Activated CD4-positive, alpha-beta T cell treated with anti-CD3 and anti-CD28 coated beads for 48 hours (primary cell): ENCODE data around the gene MSANTD1.

Experiments
- DNase-seq: peaks from one replicate; pipeline ENCODE4 v3.0.0-alpha.2; 2020

Gene MSANTD1

DNA sequence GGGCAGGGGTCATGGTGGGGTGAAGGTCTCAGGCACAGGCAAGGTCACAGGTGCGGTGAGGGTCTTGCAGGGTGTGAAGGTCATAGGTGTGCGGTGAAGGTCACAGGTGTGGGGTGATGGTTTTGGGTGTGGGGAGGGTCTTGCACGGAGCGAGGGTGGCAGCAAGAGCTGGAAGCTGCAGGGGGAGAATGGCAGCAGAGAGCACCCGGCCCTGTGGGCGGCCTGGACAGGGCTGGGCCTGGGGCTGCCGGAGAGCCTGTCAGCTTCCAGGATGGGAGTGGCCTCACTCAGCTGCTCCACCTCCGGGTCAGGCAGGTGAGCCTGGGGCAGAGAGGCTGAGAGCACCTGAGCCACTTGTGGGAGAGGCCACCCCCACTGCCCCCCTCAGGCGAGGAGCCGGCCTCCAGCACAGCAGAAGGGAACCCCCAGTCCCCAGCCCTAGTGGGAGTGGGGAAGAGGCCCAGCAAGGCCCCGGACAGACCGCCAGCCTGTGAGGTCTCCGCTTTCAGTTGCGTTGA is 1.5 kb downstream of the MSANTD1 start:
- DNase-seq = no peak

- DNase-seq = no peak
These were observed 2.2 kb downstream of the MSANTD1 start for GRCh38 chr4:3250956-3251690.

GRCh38 chr4:3251691-3252479 is 2.9 kb downstream of the MSANTD1 start:
- DNase-seq = no peak

DNA sequence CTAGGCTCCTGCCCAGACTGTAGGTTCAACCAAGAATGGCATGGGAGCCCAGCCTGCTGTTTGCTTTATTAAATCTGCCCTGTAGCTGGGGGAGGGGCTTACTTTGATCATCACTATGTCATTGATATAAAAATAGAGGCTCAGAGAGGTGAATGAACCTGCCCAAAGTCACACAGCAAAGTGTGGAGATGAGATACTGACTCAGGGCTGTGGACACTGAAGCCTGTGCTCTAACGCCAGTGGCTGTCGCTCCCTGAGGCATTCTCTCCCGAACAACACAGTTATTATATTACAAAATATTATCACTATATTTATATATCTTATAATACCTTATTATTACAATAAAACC is 3.5 kb downstream of the MSANTD1 start:
- DNase-seq = no peak

GRCh38 chr4:3252831-3253641 is 4.1 kb downstream of the MSANTD1 start:
- DNase-seq = no peak

DNA sequence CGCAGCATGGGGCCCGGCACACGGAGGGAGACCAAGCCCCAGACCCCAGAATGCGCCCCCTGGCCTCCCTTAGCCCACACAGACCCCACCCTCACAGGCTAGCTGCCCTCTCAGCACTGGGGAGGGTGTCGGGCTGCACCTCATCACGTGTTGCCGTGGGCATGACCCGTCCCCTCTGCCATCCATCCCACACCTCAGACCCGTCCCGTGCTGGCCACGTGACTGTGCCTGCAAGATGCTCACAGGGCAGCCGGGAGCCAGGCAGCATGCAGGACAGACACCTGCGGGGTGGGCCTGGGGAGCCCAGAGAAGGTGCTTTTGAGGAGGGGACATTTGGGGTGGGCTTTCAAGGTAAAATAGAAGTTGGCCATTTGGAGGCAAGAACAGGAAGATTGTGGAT is 4.8 kb downstream of the MSANTD1 start:
- DNase-seq = no peak

DNA sequence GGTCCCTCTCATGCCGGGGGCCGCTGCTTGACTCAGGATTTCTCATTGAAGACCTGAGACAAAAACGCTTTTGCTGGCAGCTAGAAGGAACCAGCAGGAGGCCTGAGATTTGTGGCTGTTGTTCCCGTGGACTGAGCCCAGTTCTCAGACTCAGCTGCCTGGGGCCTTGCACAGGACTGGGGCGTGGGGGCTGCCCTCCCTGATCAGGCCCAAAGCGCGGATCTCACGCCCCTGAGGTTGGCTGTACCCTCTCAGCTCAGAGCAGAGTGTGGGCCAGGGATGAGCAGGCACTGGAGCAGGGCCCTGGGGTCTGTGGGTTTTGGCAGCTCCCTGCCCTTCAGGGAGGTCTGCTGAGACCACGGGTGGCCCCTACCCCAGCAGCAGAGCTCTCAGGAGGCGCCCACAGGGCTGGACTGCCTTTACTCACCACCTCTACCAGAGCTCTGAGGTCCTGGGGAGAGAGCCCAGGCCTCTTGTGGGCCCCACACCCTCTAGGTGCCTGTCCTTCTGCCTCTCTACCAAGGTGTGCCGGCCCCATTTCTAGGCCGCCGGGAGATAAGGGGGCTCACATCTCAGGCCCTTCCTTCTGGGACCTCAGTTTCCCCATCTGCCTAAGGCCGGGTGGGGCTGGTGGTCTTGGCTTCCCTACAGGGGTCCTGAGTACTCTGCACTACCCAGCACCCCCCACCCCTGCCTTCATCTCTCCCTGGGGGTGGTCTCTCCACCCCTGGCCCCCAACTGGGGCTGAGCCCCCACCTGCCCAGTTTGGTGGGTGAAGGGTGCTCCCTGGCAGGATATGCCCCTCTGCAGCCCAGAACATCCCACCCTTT is 5.6 kb downstream of the MSANTD1 start:
- peak; percentile 1 for DNase-seq

DNA sequence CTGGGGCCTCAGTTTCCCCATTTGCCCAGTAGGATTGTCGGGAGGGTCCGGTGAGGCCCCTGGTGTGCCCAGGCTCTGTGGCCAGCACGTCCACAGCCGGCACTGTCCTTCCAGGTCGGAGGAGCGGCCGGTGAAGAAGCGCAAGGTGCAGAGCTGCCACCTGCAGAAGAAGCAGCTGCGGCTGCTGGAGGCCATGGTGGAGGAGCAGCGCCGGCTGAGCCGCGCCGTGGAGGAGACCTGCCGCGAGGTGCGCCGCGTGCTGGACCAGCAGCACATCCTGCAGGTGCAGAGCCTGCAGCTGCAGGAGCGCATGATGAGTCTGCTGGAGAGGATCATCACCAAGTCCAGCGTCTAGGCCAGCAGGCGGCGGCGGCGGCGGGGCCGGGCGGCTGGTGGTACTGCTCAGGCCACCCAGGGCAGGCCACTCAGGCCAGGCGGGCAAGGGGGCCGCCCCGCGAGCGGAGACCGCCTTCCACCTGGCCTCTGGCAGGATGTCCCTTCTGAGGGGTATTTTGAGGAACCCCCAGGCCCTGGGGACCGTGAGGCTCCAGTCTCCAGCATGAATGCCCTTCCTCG is 6.7 kb downstream of the MSANTD1 start:
- peak; percentile 0 for DNase-seq

- DNase-seq = no peak
These were observed 7.5 kb downstream of the MSANTD1 start for GRCh38 chr4:3256230-3257102.

DNA sequence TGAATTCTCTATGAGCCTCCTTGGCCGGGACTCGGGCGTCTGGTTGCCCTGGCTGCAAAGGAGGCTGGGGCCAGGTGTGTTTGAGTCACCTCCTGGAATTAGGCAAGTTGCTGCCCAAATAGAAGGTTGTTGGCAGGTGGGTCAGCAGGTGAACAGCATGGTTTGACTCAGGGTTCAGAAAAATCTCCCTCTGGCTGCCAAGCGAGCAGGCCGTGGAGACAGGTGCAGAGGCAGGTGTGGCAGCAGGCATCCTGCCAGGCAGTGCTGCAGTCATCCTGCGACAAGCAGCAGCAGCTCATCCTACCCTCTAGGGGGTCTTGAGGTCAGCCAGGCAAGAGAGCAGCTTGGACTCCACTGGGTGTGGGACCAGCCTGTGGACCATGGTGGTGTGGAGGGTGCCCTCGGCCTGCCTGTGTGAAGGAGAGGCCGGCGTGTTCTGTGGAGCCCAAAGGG is 8.2 kb downstream of the MSANTD1 start:
- no peak for DNase-seq

DNA sequence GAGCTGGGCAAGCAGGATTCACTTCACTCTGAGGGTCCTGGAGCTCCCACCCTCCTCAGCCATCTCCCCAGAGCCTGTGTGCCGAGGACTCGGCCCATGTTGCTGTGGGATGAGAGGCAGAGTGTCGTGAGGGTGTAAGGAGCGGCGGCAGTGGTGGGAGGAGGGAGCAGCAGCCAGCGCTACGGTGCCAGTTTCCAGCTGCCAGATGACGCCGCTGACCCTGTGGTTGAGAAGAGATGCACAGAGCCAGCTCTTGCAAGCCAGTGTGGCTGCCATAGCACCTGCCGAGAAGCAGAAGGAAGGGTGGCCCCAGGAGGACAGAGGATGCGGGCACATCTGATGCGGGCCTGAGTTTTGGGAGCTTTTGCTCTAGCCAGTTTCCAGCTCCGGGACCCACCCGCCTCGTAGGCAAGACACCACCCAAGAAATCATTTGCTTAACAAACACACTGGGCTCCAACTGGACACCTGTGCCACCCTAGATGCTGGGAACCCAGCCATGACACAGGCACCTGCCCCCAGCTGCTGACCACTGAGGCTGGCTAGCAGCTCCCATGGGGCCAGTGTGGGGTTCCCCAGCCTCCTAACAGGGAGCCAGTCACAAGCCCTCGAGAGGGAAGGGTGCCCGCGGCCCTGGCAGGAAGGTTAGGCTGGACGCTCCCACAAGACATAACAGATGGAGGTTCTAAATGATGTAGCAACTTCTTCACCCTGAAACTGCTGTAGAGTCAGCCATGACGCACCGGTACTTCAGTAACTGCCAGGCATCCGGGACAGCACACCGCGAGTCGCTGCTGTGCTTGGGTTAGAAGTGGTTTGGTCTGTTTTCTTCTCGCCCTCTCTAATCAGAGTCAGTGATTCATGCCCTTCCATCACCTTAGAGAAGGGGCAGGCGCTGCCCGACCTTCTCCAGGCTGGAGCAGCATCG is 8.9 kb downstream of the MSANTD1 start:
- DNase-seq = peak; percentile 20

GRCh38 chr4:3261411-3262207 is 12.7 kb downstream of the MSANTD1 start:
- DNase-seq = no peak

- no peak for DNase-seq
These were observed 13.5 kb downstream of the MSANTD1 start for GRCh38 chr4:3262208-3263052.

DNA sequence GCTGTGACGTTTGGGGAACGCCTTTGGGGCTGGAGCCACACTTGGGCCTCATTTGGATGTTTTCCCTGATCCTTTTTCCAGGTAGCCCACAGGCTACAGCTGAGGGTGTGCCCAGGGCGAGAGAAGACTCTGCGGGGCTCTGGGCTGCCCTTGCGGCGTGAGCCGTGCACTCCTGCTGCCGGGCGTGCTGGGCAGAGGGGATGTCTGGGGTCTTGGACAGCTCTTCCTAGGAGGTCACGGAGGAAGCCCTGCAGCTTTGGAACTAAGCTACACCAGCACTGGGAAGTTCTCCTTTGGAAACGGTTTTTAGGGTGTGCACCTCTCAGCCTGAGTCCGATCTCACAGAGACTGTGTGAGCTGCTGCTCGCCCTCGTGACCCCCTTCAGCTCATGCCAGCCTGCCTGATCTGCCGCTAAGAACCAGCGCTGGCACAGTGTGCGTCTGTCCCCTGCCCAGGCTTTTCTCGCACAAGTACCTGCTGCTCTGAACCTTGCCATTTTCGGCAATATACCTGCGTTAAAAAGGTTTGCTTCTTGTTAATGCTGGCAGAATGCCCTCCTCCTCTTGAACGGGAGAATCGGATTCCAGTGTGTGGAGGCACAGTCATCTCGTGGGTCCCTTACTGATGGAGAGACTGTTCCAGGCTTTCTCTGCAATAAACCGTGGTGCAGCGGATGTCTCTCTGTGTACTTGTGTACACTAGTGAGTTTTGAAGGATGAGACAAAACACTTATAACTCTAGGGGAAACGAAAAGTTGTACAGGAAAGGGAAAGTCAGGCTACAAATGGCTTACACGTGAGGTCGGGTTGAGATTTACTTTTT is 14.3 kb downstream of the MSANTD1 start:
- DNase-seq = no peak

DNA sequence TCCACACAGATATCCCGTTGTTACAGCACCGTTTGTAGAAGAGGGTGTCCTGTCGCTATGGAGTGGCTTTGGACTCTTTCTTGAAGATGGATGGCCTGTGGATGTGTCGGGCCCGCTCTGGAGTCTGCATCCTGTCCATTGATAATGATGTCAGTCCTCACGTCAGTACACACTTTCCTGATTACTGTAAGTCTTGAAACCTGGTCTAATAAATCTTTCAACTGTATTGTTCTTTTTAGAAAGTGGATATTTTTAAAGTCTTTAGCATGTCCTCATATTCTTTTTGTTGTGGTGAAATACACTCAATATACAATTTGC is 14.9 kb downstream of the MSANTD1 start:
- DNase-seq = no peak

GRCh38 chr4:3266076-3266475 is 17.1 kb downstream of the MSANTD1 start:
- no peak for DNase-seq
